PC-9 (cell line): ENCODE results near the gene TBC1D8.

Source experiments
- EZH2 ChIP-seq: fragments of 200-600 bp; sonication (generic); IDR thresholded peaks from 2 replicates; pipeline ENCODE4 v1.8.0; 2017; ENCODE audit warnings: antibody characterized with exemption, low read depth
- TF ChIP-seq, protein P1 (sequence below): fragments of 200-600 bp; sonication (generic); conservative IDR thresholded peaks from 2 replicates; pipeline ENCODE4 v1.6.1; 2017; ENCODE audit warnings: mixed run types, antibody characterized with exemption, mild to moderate bottlenecking, moderate library complexity

DNA sequence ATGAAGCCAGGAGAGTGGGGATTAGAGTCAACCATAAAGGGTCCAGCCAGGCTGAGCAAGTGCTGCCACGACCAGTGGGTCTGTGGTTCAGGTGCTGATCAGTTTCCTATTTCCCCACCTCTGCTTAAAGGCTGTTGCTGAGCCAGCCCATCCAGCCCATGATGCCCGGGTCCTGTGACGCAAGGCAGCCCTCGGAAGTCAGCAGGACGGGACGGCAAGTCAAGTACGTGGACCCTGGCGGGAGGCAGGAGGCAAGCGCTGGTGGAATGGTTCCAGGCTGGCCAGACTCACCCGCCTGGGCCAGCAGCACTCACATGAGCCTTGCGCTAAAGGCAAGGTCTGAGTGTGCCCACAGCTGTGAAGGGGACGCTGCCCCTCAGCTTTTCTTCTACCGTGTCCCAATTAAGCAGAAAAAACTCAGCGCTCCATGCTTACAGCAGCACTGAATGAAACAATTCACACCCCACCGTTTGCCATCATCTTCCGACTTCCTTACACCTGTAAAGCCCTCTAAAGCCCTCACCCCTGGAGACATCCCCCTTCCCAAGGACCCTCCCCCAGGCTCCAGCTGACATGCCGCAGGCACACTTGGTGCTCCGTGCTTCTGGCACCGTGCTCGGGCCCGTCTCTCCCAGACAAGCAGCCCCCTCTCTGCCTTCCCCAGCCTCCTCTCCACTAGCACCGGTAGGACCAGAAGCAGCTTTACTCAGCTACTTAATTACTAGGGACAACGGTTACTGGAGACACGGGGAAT is 160.4 kb downstream of the TBC1D8 start:
- TF ChIP-seq, protein P1, sequence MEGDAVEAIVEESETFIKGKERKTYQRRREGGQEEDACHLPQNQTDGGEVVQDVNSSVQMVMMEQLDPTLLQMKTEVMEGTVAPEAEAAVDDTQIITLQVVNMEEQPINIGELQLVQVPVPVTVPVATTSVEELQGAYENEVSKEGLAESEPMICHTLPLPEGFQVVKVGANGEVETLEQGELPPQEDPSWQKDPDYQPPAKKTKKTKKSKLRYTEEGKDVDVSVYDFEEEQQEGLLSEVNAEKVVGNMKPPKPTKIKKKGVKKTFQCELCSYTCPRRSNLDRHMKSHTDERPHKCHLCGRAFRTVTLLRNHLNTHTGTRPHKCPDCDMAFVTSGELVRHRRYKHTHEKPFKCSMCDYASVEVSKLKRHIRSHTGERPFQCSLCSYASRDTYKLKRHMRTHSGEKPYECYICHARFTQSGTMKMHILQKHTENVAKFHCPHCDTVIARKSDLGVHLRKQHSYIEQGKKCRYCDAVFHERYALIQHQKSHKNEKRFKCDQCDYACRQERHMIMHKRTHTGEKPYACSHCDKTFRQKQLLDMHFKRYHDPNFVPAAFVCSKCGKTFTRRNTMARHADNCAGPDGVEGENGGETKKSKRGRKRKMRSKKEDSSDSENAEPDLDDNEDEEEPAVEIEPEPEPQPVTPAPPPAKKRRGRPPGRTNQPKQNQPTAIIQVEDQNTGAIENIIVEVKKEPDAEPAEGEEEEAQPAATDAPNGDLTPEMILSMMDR = no peak
- no peak for TF ChIP-seq EZH2
